Calu3 (cell line): ENCODE results near the gene CNTN5. TPM values are rescaled to one million over a fixed set of nuclear protein-coding genes. Genes with fewer than 3 reads are reported as not detected.

Experiments used
- BruUV-seq: library from RNA; stranded (reverse); fragments of 400-500 nt; replicated peaks from 2 replicates; lab custom pipeline; 2021; lab: Mats Ljungman, UMichigan
- CTCF ChIA-PET: fragments of 300-600 bp; sonication (Branson Sonifier 250); formaldehyde crosslinking; loops from one replicate; lab custom pipeline; 2022; ENCODE audit warnings: antibody characterized with exemption; lab: Charles Lee
- DNase-seq: peaks from one replicate; pipeline ENCODE4 v3.0.0; 2022
- H3K27ac Mint-ChIP-seq: one replicate; pipeline ENCODE4 v1.8.0; 2022; ENCODE audit warnings: mixed read lengths; ENCODE audit not compliant: unreplicated experiment
- H3K27me3 Mint-ChIP-seq: one replicate; pipeline ENCODE4 v1.8.0; 2022; ENCODE audit warnings: mixed read lengths; ENCODE audit not compliant: unreplicated experiment
- H3K36me3 Mint-ChIP-seq: one replicate; pipeline ENCODE4 v1.8.0; 2022; ENCODE audit warnings: mild to moderate bottlenecking, moderate library complexity, mixed read lengths; ENCODE audit not compliant: insufficient read depth, unreplicated experiment
- H3K4me1 Mint-ChIP-seq: one replicate; pipeline ENCODE4 v1.8.0; 2022; ENCODE audit warnings: mild to moderate bottlenecking, low read depth, mixed read lengths; ENCODE audit not compliant: unreplicated experiment
- H3K4me3 Mint-ChIP-seq: one replicate; pipeline ENCODE4 v1.8.0; 2022; ENCODE audit warnings: mild to moderate bottlenecking, low read depth, moderate library complexity, mixed read lengths; ENCODE audit not compliant: unreplicated experiment
- H3K9me3 Mint-ChIP-seq: one replicate; pipeline ENCODE4 v1.8.0; 2022; ENCODE audit warnings: low read depth, mixed read lengths; ENCODE audit not compliant: unreplicated experiment
- intact Hi-C: fragments of 100-400 bp; cut with micrococcal nuclease; formaldehyde crosslinking; loops from one replicate; pipeline ENCODE4 v1.10.0; 2022; ENCODE audit not compliant: unreplicated experiment
- total RNA-seq: library from RNA; stranded (reverse); gene quantifications from 2 replicates; pipeline ENCODE4 v1.2.3, GENCODE V29; 2022
- TF ChIP-seq, protein P1 (sequence below): fragments of 200-600 bp; IDR thresholded peaks from one replicate; pipeline ENCODE4 v1.8.0; 2022; ENCODE audit warnings: antibody characterized with exemption; ENCODE audit not compliant: unreplicated experiment

Gene CNTN5
- total RNA-seq, 1 experiment from 2014 or later = not detected

DNA sequence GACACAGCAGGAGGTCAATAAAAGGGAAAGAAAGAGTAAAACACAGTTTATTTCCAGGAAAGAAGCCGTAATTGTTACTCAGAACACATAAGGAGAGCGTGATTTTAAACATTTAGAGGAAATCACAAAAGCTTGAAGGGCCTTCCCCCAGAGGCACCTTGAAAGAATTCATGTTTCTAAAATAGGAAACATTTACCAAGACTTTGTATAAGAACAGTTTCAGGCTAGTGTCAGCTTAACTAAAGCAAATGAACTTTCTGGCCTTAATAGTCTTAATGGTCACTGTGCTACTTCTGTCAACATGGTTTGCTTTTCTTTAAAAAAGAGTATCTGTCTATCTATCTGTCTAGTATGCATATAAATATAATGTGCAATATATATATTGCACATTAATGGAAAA is 208.8 kb downstream of the CNTN5 start:
- intact Hi-C loops = no loop called here

DNA sequence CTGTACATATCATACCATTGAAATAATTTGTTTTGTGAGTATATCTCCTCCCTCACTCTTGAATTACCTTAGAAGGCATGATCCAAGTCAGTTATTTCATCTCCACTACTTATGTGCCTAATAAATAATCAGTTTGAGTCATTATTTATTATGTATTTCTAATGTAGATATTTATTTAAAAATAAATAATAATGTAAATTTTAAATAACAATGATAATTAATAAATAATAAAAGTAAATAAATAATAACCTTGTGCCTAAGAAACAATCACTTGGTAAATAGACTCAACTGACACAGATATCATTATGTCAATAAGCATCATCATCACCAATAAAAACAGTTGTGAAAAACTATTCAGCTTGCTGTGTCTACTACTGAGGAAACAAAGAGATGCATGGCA is 213.8 kb downstream of the CNTN5 start:
- H3K4me1 Mint-ChIP-seq = no peaks in the 10 kb centered on the region
- no peak for DNase-seq
- no peaks in the 10 kb centered on the region for H3K27me3 Mint-ChIP-seq
- no peak overlapping the region for H3K4me3 Mint-ChIP-seq
- CTCF ChIA-PET = no interaction called here
- TF ChIP-seq, protein P1, sequence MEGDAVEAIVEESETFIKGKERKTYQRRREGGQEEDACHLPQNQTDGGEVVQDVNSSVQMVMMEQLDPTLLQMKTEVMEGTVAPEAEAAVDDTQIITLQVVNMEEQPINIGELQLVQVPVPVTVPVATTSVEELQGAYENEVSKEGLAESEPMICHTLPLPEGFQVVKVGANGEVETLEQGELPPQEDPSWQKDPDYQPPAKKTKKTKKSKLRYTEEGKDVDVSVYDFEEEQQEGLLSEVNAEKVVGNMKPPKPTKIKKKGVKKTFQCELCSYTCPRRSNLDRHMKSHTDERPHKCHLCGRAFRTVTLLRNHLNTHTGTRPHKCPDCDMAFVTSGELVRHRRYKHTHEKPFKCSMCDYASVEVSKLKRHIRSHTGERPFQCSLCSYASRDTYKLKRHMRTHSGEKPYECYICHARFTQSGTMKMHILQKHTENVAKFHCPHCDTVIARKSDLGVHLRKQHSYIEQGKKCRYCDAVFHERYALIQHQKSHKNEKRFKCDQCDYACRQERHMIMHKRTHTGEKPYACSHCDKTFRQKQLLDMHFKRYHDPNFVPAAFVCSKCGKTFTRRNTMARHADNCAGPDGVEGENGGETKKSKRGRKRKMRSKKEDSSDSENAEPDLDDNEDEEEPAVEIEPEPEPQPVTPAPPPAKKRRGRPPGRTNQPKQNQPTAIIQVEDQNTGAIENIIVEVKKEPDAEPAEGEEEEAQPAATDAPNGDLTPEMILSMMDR = no peak
- H3K9me3 Mint-ChIP-seq = no peaks in the 10 kb centered on the region
- no TSS peak for BruUV-seq
- intact Hi-C loops = no loop called here
- no peak overlapping the region for H3K27ac Mint-ChIP-seq
- no peaks in the 10 kb centered on the region for H3K36me3 Mint-ChIP-seq

More for the DNA sequence above, 208.8 kb downstream of the CNTN5 start:
- Mint-ChIP-seq H3K9me3 (no peaks in the 10 kb centered on the region), H3K27me3 (no peaks in the 10 kb centered on the region), H3K4me3 (no peak overlapping the region), H3K27ac (no peak overlapping the region), H3K36me3 (no peaks in the 10 kb centered on the region), H3K4me1 (no peaks in the 10 kb centered on the region)
- CTCF ChIA-PET = interaction anchor here (0.7 kb wide), 1 partner anchor 534 kb away, joined by 3 read pairs; no protein-coding TSS in a partner anchor
- TF ChIP-seq, protein P1 = no peak
- no TSS peak for BruUV-seq
- no peak for DNase-seq

DNA sequence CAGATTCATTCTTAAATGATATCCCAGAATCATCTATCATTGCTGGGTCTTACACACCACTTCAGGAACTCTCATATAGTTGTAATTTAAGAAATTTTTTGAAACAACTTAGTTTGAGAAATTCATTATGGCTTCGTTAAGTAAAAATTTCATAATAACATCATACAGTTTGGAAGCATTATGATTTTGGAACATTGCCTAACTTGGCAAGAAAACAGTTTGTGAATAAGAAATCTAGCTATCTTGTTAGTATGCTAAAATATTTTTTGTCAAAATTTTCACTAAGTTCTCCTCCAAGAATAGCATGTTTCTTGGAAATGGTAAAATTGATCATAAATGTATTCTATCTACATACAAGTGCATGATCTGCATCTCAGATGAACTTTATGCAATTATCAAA is 217.7 kb downstream of the CNTN5 start:
- intact Hi-C loops = no loop called here
- Mint-ChIP-seq H3K9me3 (no peaks in the 10 kb centered on the region), H3K4me1 (no peaks in the 10 kb centered on the region), H3K27ac (no peak overlapping the region), H3K4me3 (no peak overlapping the region), H3K36me3 (no peaks in the 10 kb centered on the region), H3K27me3 (no peaks in the 10 kb centered on the region)
- TF ChIP-seq, protein P1 = no peak
- CTCF ChIA-PET = no interaction called here
- DNase-seq = no peak
- no TSS peak for BruUV-seq

DNA sequence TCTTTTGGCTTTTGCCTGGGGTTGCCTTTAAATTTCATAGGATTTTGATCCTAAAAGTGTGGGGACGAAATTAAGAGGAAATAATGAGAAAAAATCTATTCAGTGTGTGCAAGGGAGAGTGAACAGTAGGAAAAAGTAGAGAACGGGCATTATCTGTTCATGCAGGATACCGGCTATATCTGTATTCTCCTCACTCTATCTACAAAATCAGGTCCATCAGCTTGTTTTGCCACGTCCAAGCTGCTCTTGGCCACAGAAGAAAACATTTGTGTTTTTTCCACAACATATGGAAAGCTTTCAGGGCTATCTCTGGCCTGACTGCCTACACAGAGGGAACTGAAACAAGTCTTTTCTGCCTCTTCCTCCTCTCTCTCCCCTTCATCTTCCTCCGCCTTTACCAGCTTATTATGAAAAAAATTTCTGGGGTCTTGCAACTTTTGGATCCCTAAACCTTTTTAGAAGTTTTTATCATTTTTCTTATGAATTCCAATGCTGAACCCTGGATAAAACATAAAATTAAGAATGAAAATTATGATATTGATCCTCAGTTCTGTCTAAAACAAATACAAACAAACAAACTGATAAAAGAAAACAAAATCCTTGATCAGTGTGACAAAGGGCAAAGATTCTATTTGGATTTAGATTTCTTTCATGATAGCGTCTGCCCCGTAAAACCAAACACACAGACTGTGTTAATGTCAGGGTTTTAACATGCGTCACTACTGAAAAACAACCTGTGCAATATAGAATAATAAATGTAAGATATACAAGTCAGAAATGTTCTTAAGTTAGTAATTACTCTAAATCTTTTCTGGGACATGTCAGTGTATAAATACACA is 219.7 kb downstream of the CNTN5 start:
- no peak for DNase-seq
- intact Hi-C loops = no loop called here
- TF ChIP-seq, protein P1 = no peak
- H3K27me3 Mint-ChIP-seq = no peaks in the 10 kb centered on the region
- no peak overlapping the region for H3K27ac Mint-ChIP-seq
- H3K4me1 Mint-ChIP-seq = no peaks in the 10 kb centered on the region
- no TSS peak for BruUV-seq
- no peak overlapping the region for H3K4me3 Mint-ChIP-seq
- CTCF ChIA-PET = no interaction called here
- no peaks in the 10 kb centered on the region for H3K9me3 Mint-ChIP-seq
- H3K36me3 Mint-ChIP-seq = no peaks in the 10 kb centered on the region
